NT2/D1 (cell line): Measurements from ENCODE around the gene GPR78.

Experiments
- SUZ12 ChIP-seq: IDR thresholded peaks from 2 replicates; pipeline ENCODE4 v1.6.1; 2011; ENCODE audit not compliant: insufficient read length, insufficient read depth; ENCODE audit errors: extremely low read depth
- ZNF274 ChIP-seq: IDR thresholded peaks from 2 replicates; pipeline ENCODE4 v1.6.1; 2011; ENCODE audit warnings: mild to moderate bottlenecking, low read depth, low read length

DNA sequence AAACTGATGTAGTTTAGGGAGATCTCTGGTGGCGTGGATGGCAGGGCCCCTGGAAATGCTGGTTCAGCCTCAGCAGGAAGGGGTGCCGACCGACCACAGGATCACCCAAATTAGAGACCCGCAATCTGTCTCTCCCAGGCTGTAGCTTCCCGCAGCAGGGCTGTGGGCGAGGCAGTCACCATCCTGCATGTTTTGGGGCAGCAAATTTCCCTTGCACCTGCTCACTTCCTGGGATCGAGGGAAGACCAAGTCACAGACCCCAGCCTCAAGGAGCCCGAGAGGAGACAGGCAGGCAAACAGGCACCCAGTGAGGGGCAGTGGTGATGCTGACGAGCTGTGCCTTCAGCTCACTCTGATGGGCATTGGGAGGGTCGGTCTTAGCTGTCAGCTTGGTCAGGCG, 21.2 kb upstream of the GPR78 start:
- TF ChIP-seq ZNF274 = no peak
- TF ChIP-seq SUZ12 = no peak
